ENCODE results near the gene ZNF205. TPM values are rescaled to one million over a fixed set of nuclear protein-coding genes. Genes with fewer than 3 reads are reported as not detected.
"Not testable (repeated sequence)": the region's sequence is repeated elsewhere in the genome, so short reads cannot be mapped to it uniquely, and the experiment has no call there.

ZNF205 gene
- total and polyA plus RNA-seq, 9 of the 15 experiments (the other 6 are each of a cell fraction or from before 2014, with no cell fraction given), result 2.4 to 11.8 (median 5.1) TPM; not detected in 2

DNA sequence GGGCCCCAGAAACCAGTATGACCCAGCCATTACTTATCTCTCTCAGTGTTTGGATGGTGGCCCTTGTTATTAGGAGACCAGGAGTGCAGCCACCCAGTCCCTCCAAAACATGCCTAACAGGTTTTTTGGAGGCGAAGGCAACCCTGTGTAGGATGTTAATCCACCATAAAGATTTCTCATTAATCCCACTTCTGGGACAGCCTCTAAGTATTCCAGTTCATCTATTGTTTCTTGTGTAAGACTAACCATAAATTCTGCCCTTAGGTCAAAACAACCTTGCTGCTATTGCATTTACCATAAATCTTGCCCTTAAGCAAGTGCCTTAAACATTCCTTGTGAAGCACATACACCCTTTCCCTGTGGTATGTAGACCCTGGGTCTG, 54.1 kb downstream of the ZNF205 start:
- ATAC-seq (no peak), DNase-seq (ENCODE audit: extremely low read depth in 1 of 4, low spot score in 3 of 4) (no peak), FAIRE-seq (no peak)
- no TSS peak for BruUV-seq (replicated peaks)
- in situ Hi-C loops (cut with MboI), result no loop called here
- no peaks in the 10 kb centered on the region for H3K79me2 ChIP-seq (ENCODE audit: control insufficient read depth, insufficient read depth, low read length)
- POLR2A ChIA-PET, result interaction anchor here (0.8 to 1.6 kb wide), 2 partner anchors 52 to 103 kb away, joined by 3 to 7 read pairs; no protein-coding TSS in a partner anchor
- no peaks in the 10 kb centered on the region for H4K20me1 ChIP-seq (replicated peaks; ENCODE audit: control insufficient read depth, insufficient read depth, low read length)
- no peak overlapping the region for H3K9ac ChIP-seq (ENCODE audit: insufficient read depth in 1 of 2, low read depth in 2 of 2, low read length in 2 of 2)
- H3K4me2 ChIP-seq (ENCODE audit: insufficient read depth, low read length), result no peak overlapping the region
- no peaks in the 10 kb centered on the region for H3K9me3 ChIP-seq (replicated peaks; ENCODE audit: control insufficient read depth, insufficient read depth, low read depth, low read length)
- intact Hi-C loops (cut with micrococcal nuclease), result loop anchor here (1.0 to 2.0 kb wide), 2 partner anchors 14 to 37 kb away; no protein-coding TSS in a partner anchor
- CTCF ChIA-PET (ENCODE audit: low intra/inter-chr PET ratio), result interaction anchor here (1.5 kb wide), 1 partner anchor 108 kb away, joined by 6 read pairs; no protein-coding TSS in a partner anchor
- TF ChIP-seq ASH1L (IDR thresholded peaks at IDR 0.05; ENCODE audit: borderline replicate concordance, low read depth, partially characterized antibody) (no peak), TCFL5 (CRISPR knock-in tag; conservative IDR thresholded peaks at IDR 0.05) (no peak), SRSF1 (IDR thresholded peaks at IDR 0.05; ENCODE audit: low read depth, low read length) (no peak), NCOR1 (IDR thresholded peaks at IDR 0.05) (no peak), SMC3 (conservative IDR thresholded peaks at IDR 0.05; ENCODE audit: insufficient read depth, low read depth, low read length) (no peak), BRD9 (IDR thresholded peaks at IDR 0.05; ENCODE audit: low read depth, partially characterized antibody) (no peak), SOX6 (IDR thresholded peaks at IDR 0.05) (no peak)
- H3K36me3 ChIP-seq (ENCODE audit: control insufficient read depth, insufficient read depth, low read length), result no peaks in the 10 kb centered on the region
- no peak overlapping the region for H3K27ac ChIP-seq (ENCODE audit: extremely low read depth, low read depth, low read length)
- H3K27me3 ChIP-seq (ENCODE audit: control insufficient read depth in 2 of 2, insufficient read depth in 2 of 2, low read length in 2 of 2), result peaks cover 0 to 4% of the 10 kb centered on the region in 2 experiments; a peak in 1 of 5 replicates
- WGBS (ENCODE audit: insufficient coverage, low coverage, missing lambda C conversion rate), result 0% methylated on average over 1 of the region's 1 CpG
- H3K4me1 ChIP-seq (replicated peaks in 1 of 2; ENCODE audit: control insufficient read depth in 2 of 2, insufficient read depth in 2 of 2, low read length in 2 of 2), result peaks cover 18 to 41% of the 10 kb centered on the region in 2 experiments; a peak in 4 of 5 replicates
- no peak overlapping the region for H3K4me3 ChIP-seq
- no peak overlapping the region for H2AFZ ChIP-seq (ENCODE audit: low read depth, low read length)
- no peaks in the 10 kb centered on the region for H3K9me1 ChIP-seq (ENCODE audit: control insufficient read depth, insufficient read depth, low read length)

DNA sequence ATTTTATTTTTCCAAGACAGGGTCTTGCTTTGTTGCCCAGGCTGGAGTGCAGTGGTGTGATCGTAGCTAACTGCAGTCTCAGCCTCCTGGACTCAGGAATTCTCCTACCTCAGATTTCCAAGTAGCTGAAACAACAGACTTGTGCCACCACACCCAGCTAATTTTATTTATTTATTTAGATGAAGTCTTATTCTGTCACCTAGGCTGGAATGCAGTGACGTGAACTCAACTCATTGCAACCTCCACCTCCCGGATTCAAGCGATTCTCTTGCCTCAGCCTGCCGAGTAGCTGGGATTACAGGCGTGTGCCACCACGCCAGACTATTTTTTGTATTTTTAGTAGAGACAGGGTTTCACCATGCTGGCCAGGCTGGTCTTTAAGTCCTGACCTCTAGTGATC, 56.3 kb downstream of the ZNF205 start:
- 53% methylated on average over 7 of the region's 7 CpGs for WGBS (ENCODE audit: insufficient coverage, low coverage, missing lambda C conversion rate)

More for the DNA sequence above, 56.3 kb downstream of the ZNF205 start:
- H3K4me2 ChIP-seq (ENCODE audit: insufficient read depth, low read length); H3K27ac ChIP-seq (ENCODE audit: extremely low read depth, low read depth, low read length); H3K79me2 ChIP-seq (ENCODE audit: control insufficient read depth, insufficient read depth, low read length); BruUV-seq (replicated peaks); H3K9me3 ChIP-seq (replicated peaks; ENCODE audit: control insufficient read depth, insufficient read depth, low read depth, low read length); H3K27me3 ChIP-seq (ENCODE audit: control insufficient read depth in 2 of 2, insufficient read depth in 2 of 2, low read length in 2 of 2); intact Hi-C loops (cut with micrococcal nuclease); DNase-seq (ENCODE audit: extremely low read depth in 1 of 4, low spot score in 3 of 4); H3K36me3 ChIP-seq (ENCODE audit: control insufficient read depth, insufficient read depth, low read length); H3K4me3 ChIP-seq; H4K20me1 ChIP-seq (replicated peaks; ENCODE audit: control insufficient read depth, insufficient read depth, low read length); CTCF ChIA-PET (ENCODE audit: low intra/inter-chr PET ratio); H3K9me1 ChIP-seq (ENCODE audit: control insufficient read depth, insufficient read depth, low read length); H3K9ac ChIP-seq (ENCODE audit: insufficient read depth in 1 of 2, low read depth in 2 of 2, low read length in 2 of 2); H2AFZ ChIP-seq (ENCODE audit: low read depth, low read length); ATAC-seq; in situ Hi-C loops (cut with MboI); FAIRE-seq: not testable (repeated sequence)
- POLR2A ChIA-PET, result interaction anchor here (0.8 to 1.2 kb wide), 3 partner anchors 9 to 14 kb away, joined by 3 to 7 read pairs (median 4); no protein-coding TSS in a partner anchor
- peaks cover 13 to 38% of the 10 kb centered on the region in 2 experiments; a peak in 4 of 5 replicates for H3K4me1 ChIP-seq (replicated peaks in 1 of 2; ENCODE audit: control insufficient read depth in 2 of 2, insufficient read depth in 2 of 2, low read length in 2 of 2)

Small RNA genes lying within 50 kb of the gene (small RNA-seq; reads per million reads assigned to genes)
- gene RNU1-22P, result 0.33 reads per million

Other genes with a start within 250 kb of the ZNF205 start
Only the 7 nearest of the 22 such genes appear.
- gene THOC6, start 88.6 kb upstream of the ZNF205 start, total RNA-seq (2014; rRNA removed), result 51.2 and 66.7 TPM in 2 replicates
- 13.2 and 22.3 TPM in 2 replicates for gene THOC6, start 88.6 kb upstream of the ZNF205 start, total RNA-seq (2014; rRNA removed; fragmentation: Illumina TruSeq; extraction: Trizol)
- 42.7 and 46.7 TPM in 2 replicates for gene THOC6, start 88.6 kb upstream of the ZNF205 start, total RNA-seq (2015; rRNA removed; fragmentation: Illumina TruSeq; extraction: Trizol)
- 65.4 and 70.1 TPM in 2 replicates for gene THOC6, start 88.6 kb upstream of the ZNF205 start, total RNA-seq (2021)
- 38.7 and 47.4 TPM in 2 replicates for gene THOC6, start 88.6 kb upstream of the ZNF205 start, polyA plus RNA-seq (2011; rRNA removed)
- 42.3 and 48.3 TPM in 2 replicates for gene THOC6, start 88.6 kb upstream of the ZNF205 start, polyA plus RNA-seq (2014; fragmentation: Illumina TruSeq; extraction: Trizol)
- gene THOC6, start 88.6 kb upstream of the ZNF205 start, polyA plus RNA-seq (2014; fragmentation: Nextera tagmentation; extraction: Ambion mirVana), result 1 to 10 TPM; 2.5 to 5.5 TPM
- gene THOC6, start 88.6 kb upstream of the ZNF205 start, polyA plus RNA-seq (2014; rRNA removed), result 64.5 and 66.6 TPM in 2 replicates
- 0.09 and 0.12 TPM in 2 replicates for gene BICDL2, start 75.6 kb upstream of the ZNF205 start, total RNA-seq (2014; rRNA removed)
- not detected in 2 replicates for gene BICDL2, start 75.6 kb upstream of the ZNF205 start, total RNA-seq (2014; rRNA removed; fragmentation: Illumina TruSeq; extraction: Trizol)
- 0.08 TPM in 1 of 2 replicates, not detected in the other for gene BICDL2, start 75.6 kb upstream of the ZNF205 start, total RNA-seq (2015; rRNA removed; fragmentation: Illumina TruSeq; extraction: Trizol)
- 0.09 TPM in 2 replicates for gene BICDL2, start 75.6 kb upstream of the ZNF205 start, total RNA-seq (2021)
- 0.18 and 0.28 TPM in 2 replicates for gene BICDL2, start 75.6 kb upstream of the ZNF205 start, polyA plus RNA-seq (2011; rRNA removed)
- not detected in 2 replicates for gene BICDL2, start 75.6 kb upstream of the ZNF205 start, polyA plus RNA-seq (2014; fragmentation: Illumina TruSeq; extraction: Trizol)
- gene BICDL2, start 75.6 kb upstream of the ZNF205 start, polyA plus RNA-seq (2014; fragmentation: Nextera tagmentation; extraction: Ambion mirVana), result not detected
- not detected in 2 replicates for gene BICDL2, start 75.6 kb upstream of the ZNF205 start, polyA plus RNA-seq (2014; rRNA removed)
- not detected in 2 replicates for gene MMP25, start 66.0 kb upstream of the ZNF205 start, total RNA-seq (2014; rRNA removed)
- not detected in 2 replicates for gene MMP25, start 66.0 kb upstream of the ZNF205 start, total RNA-seq (2014; rRNA removed; fragmentation: Illumina TruSeq; extraction: Trizol)
- 0.04 TPM in 1 of 2 replicates, not detected in the other for gene MMP25, start 66.0 kb upstream of the ZNF205 start, total RNA-seq (2015; rRNA removed; fragmentation: Illumina TruSeq; extraction: Trizol)
- gene MMP25, start 66.0 kb upstream of the ZNF205 start, total RNA-seq (2021), result 0.09 TPM in 1 of 2 replicates, not detected in the other
- gene MMP25, start 66.0 kb upstream of the ZNF205 start, polyA plus RNA-seq (2011; rRNA removed), result not detected in 2 replicates
- gene MMP25, start 66.0 kb upstream of the ZNF205 start, polyA plus RNA-seq (2014; fragmentation: Illumina TruSeq; extraction: Trizol), result 0.03 TPM in 1 of 2 replicates, not detected in the other
- gene MMP25, start 66.0 kb upstream of the ZNF205 start, polyA plus RNA-seq (2014; fragmentation: Nextera tagmentation; extraction: Ambion mirVana), result not detected
- not detected in 2 replicates for gene MMP25, start 66.0 kb upstream of the ZNF205 start, polyA plus RNA-seq (2014; rRNA removed)
- not detected in 2 replicates for gene IL32, start 46.9 kb upstream of the ZNF205 start, total RNA-seq (2014; rRNA removed)
- not detected in 2 replicates for gene IL32, start 46.9 kb upstream of the ZNF205 start, total RNA-seq (2014; rRNA removed; fragmentation: Illumina TruSeq; extraction: Trizol)
- gene IL32, start 46.9 kb upstream of the ZNF205 start, total RNA-seq (2015; rRNA removed; fragmentation: Illumina TruSeq; extraction: Trizol), result not detected in 2 replicates
- 1.5 and 2.2 TPM in 2 replicates for gene IL32, start 46.9 kb upstream of the ZNF205 start, total RNA-seq (2021)
- gene IL32, start 46.9 kb upstream of the ZNF205 start, polyA plus RNA-seq (2011; rRNA removed), result 0.21 TPM in 1 of 2 replicates, not detected in the other
- gene IL32, start 46.9 kb upstream of the ZNF205 start, polyA plus RNA-seq (2014; fragmentation: Illumina TruSeq; extraction: Trizol), result 0.31 and 0.64 TPM in 2 replicates
- gene IL32, start 46.9 kb upstream of the ZNF205 start, polyA plus RNA-seq (2014; fragmentation: Nextera tagmentation; extraction: Ambion mirVana), result under 1 TPM; 0.24 to 0.42 TPM
- 0.43 and 2.0 TPM in 2 replicates for gene IL32, start 46.9 kb upstream of the ZNF205 start, polyA plus RNA-seq (2014; rRNA removed)
- gene ZSCAN10, start 13.3 kb upstream of the ZNF205 start, total RNA-seq (2014; rRNA removed), result not detected in 2 replicates
- gene ZSCAN10, start 13.3 kb upstream of the ZNF205 start, total RNA-seq (2014; rRNA removed; fragmentation: Illumina TruSeq; extraction: Trizol), result not detected in 2 replicates
- gene ZSCAN10, start 13.3 kb upstream of the ZNF205 start, total RNA-seq (2015; rRNA removed; fragmentation: Illumina TruSeq; extraction: Trizol), result not detected in 2 replicates
- 0.16 and 0.22 TPM in 2 replicates for gene ZSCAN10, start 13.3 kb upstream of the ZNF205 start, total RNA-seq (2021)
- gene ZSCAN10, start 13.3 kb upstream of the ZNF205 start, polyA plus RNA-seq (2011; rRNA removed), result not detected in 2 replicates
- not detected in 2 replicates for gene ZSCAN10, start 13.3 kb upstream of the ZNF205 start, polyA plus RNA-seq (2014; fragmentation: Illumina TruSeq; extraction: Trizol)
- gene ZSCAN10, start 13.3 kb upstream of the ZNF205 start, polyA plus RNA-seq (2014; fragmentation: Nextera tagmentation; extraction: Ambion mirVana), result not detected
- gene ZSCAN10, start 13.3 kb upstream of the ZNF205 start, polyA plus RNA-seq (2014; rRNA removed), result not detected in 2 replicates
- 2.7 and 3.2 TPM in 2 replicates for gene ZNF213, start 22.4 kb downstream of the ZNF205 start, total RNA-seq (2014; rRNA removed)
- 0.61 and 0.84 TPM in 2 replicates for gene ZNF213, start 22.4 kb downstream of the ZNF205 start, total RNA-seq (2014; rRNA removed; fragmentation: Illumina TruSeq; extraction: Trizol)
- gene ZNF213, start 22.4 kb downstream of the ZNF205 start, total RNA-seq (2015; rRNA removed; fragmentation: Illumina TruSeq; extraction: Trizol), result 1.8 and 2.1 TPM in 2 replicates
- gene ZNF213, start 22.4 kb downstream of the ZNF205 start, total RNA-seq (2021), result 9.3 and 10.0 TPM in 2 replicates
- gene ZNF213, start 22.4 kb downstream of the ZNF205 start, polyA plus RNA-seq (2011; rRNA removed), result 0.74 and 1.2 TPM in 2 replicates
- 1.8 and 5.0 TPM in 2 replicates for gene ZNF213, start 22.4 kb downstream of the ZNF205 start, polyA plus RNA-seq (2014; fragmentation: Illumina TruSeq; extraction: Trizol)
- under 1 TPM; 0.49 to 0.62 TPM for gene ZNF213, start 22.4 kb downstream of the ZNF205 start, polyA plus RNA-seq (2014; fragmentation: Nextera tagmentation; extraction: Ambion mirVana)
- 3.1 and 3.2 TPM in 2 replicates for gene ZNF213, start 22.4 kb downstream of the ZNF205 start, polyA plus RNA-seq (2014; rRNA removed)
- 0.45 TPM in 1 of 2 replicates, not detected in the other for gene OR1F1, start 75.6 kb downstream of the ZNF205 start, total RNA-seq (2014; rRNA removed)
- gene OR1F1, start 75.6 kb downstream of the ZNF205 start, total RNA-seq (2014; rRNA removed; fragmentation: Illumina TruSeq; extraction: Trizol), result 0.15 and 0.54 TPM in 2 replicates
- gene OR1F1, start 75.6 kb downstream of the ZNF205 start, total RNA-seq (2015; rRNA removed; fragmentation: Illumina TruSeq; extraction: Trizol), result 0.23 TPM in 1 of 2 replicates, not detected in the other
- gene OR1F1, start 75.6 kb downstream of the ZNF205 start, total RNA-seq (2021), result 0.22 TPM in 1 of 2 replicates, not detected in the other
- gene OR1F1, start 75.6 kb downstream of the ZNF205 start, polyA plus RNA-seq (2011; rRNA removed), result 0.46 TPM in 2 replicates
- 0.30 and 0.61 TPM in 2 replicates for gene OR1F1, start 75.6 kb downstream of the ZNF205 start, polyA plus RNA-seq (2014; fragmentation: Illumina TruSeq; extraction: Trizol)
- not detected for gene OR1F1, start 75.6 kb downstream of the ZNF205 start, polyA plus RNA-seq (2014; fragmentation: Nextera tagmentation; extraction: Ambion mirVana)
- 0.12 and 0.25 TPM in 2 replicates for gene OR1F1, start 75.6 kb downstream of the ZNF205 start, polyA plus RNA-seq (2014; rRNA removed)